NCI-H2081 (cell line): ENCODE measurements around the gene PIAS1.
"Not testable (repeated sequence)": the region's sequence is repeated elsewhere in the genome, so short reads cannot be mapped to it uniquely, and the experiment has no call there.

ENCODE experiments used
- DNase-seq, 2 experiments: peaks; one replicate each; lab custom pipeline; 2025; lab: John Stamatoyannopoulos, UW

PIAS1 gene

GRCh38 chr15:68124700-68125099 is 70.6 kb downstream of the PIAS1 start:
- DNase-seq, result no peak

- no peak for DNase-seq
These were observed 72.3 kb downstream of the PIAS1 start for GRCh38 chr15:68126396-68126795.

- no peak for DNase-seq
These were observed 75.0 kb downstream of the PIAS1 start for GRCh38 chr15:68129072-68129471.

GRCh38 chr15:68130851-68131250 is 76.7 kb downstream of the PIAS1 start:
- no peak for DNase-seq

GRCh38 chr15:68137096-68137495 is 83.0 kb downstream of the PIAS1 start:
- no peak for DNase-seq

- no peak for DNase-seq
These were observed 89.0 kb downstream of the PIAS1 start for GRCh38 chr15:68143129-68143528.

- DNase-seq, result no peak
These were observed 89.7 kb downstream of the PIAS1 start for GRCh38 chr15:68143785-68144184.

GRCh38 chr15:68145706-68146105 is 91.6 kb downstream of the PIAS1 start:
- no peak for DNase-seq

- no peak for DNase-seq
These were observed 93.9 kb downstream of the PIAS1 start for GRCh38 chr15:68148039-68148438.

GRCh38 chr15:68149059-68149458 is 94.9 kb downstream of the PIAS1 start:
- no peak for DNase-seq

GRCh38 chr15:68150187-68150586 is 96.1 kb downstream of the PIAS1 start:
- DNase-seq, result no peak

- DNase-seq, result no peak
These were observed 97.2 kb downstream of the PIAS1 start for GRCh38 chr15:68151277-68151676.

GRCh38 chr15:68152342-68152741 is 98.2 kb downstream of the PIAS1 start:
- no peak for DNase-seq

GRCh38 chr15:68154923-68155559 is 100.9 kb downstream of the PIAS1 start:
- peak; percentile 56 to 58 for DNase-seq

- DNase-seq, result no peak
These were observed 103.0 kb downstream of the PIAS1 start for GRCh38 chr15:68157074-68157473.

GRCh38 chr15:68158046-68158628 is 104.0 kb downstream of the PIAS1 start:
- DNase-seq, result no peak

- DNase-seq, result no peak
These were observed 109.1 kb downstream of the PIAS1 start for GRCh38 chr15:68163191-68163590.

- DNase-seq, result no peak
These were observed 112.7 kb downstream of the PIAS1 start for GRCh38 chr15:68166847-68167246.

- DNase-seq, result not testable (repeated sequence)
These were observed 117.9 kb downstream of the PIAS1 start for GRCh38 chr15:68172037-68172436.

GRCh38 chr15:68173119-68173518 is 119.0 kb downstream of the PIAS1 start:
- DNase-seq, result no peak

- no peak for DNase-seq
These were observed 121.4 kb downstream of the PIAS1 start for GRCh38 chr15:68175526-68175925.

- DNase-seq, result no peak
These were observed 122.5 kb downstream of the PIAS1 start for GRCh38 chr15:68176601-68177000.

- DNase-seq, result no peak
These were observed 123.6 kb downstream of the PIAS1 start for GRCh38 chr15:68177742-68178141.
